Anterior cingulate cortex (tissue), 58 donors: ENCODE data around the gene RNF25.

ENCODE experiments used
- DNase-seq, 58 donors: peaks; one replicate each; lab custom pipeline; 2025; lab: John Stamatoyannopoulos, UW

The RNF25 gene, protein sequence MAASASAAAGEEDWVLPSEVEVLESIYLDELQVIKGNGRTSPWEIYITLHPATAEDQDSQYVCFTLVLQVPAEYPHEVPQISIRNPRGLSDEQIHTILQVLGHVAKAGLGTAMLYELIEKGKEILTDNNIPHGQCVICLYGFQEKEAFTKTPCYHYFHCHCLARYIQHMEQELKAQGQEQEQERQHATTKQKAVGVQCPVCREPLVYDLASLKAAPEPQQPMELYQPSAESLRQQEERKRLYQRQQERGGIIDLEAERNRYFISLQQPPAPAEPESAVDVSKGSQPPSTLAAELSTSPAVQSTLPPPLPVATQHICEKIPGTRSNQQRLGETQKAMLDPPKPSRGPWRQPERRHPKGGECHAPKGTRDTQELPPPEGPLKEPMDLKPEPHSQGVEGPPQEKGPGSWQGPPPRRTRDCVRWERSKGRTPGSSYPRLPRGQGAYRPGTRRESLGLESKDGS

DNA sequence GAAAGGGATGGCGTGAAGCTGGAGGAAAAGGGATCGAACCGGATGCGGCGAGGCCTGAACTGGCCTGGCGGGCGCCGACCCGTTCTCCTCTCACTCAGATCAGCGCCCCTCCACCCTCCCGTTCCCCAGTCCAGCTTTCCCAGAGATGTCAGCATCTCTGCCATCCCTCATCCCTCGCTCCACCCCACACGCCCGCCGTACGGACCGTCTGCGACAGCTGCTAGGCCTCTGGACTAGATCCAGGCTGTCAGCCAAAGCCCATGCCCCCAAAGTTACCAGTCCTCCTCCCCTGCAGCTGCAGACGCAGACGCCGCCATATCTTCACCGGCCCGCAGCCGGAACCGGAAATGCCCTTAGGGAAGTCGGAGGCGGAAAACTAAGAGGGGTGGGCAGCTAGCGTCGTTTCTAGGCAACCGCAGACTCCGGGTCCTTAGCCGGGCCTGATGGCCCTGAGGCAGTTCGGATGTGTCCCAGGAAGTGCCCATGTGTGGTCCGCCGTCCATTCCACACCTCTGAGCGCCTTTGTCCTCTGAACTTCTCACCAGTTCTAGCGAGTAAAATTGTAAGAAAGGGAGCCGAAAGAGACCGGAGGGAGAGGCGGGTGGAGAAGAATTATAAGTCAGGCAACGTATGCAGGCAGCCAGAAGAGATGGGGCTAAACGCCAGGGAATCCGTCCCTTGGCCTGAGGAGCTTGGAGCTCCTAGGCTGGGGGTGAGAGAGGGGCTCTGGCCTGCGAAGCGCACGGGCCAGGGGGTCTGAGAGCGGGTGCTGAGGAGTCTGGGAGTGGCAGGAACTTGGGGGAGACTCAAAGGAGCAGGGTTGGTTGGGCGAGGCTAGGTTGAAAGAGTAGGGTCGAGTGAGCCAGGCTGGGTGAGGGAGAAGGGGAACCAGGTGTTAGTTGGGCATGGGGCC lies at the start of gene RNF25, which contains the start of gene STK36:
Gene RNF25, minus strand, starts transcription at position 349 of the 913 bp plus-strand sequence. Its CDS starts 32 bp downstream, at position 317.
Gene STK36, plus strand, starts transcription at position 433 of the 913 bp plus-strand sequence. CDS start 744 bp downstream, outside the sequence.
- DNase-seq: peak; percentile 42 to 95 (median 84)

DNA sequence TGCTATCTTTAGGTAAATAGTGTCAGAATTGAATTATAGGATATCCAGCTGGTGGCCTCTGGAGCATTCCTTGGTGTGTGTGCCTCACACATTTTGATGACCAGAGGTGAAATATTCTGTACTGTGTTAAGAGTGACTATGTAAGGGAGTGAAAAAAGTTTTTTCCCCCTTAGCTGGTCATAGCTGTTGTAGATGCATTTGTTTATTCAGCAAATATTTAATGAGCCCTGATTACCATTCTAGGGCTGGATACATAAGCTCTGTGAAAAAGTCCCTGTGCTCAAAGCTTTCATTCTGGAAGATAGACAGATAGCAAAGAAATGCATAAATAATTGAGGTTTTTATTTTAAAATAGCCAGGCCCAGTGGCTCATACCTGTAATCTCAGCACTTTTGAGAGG lies 49.7 kb upstream of the RNF25 start:
- no peak for DNase-seq

DNA sequence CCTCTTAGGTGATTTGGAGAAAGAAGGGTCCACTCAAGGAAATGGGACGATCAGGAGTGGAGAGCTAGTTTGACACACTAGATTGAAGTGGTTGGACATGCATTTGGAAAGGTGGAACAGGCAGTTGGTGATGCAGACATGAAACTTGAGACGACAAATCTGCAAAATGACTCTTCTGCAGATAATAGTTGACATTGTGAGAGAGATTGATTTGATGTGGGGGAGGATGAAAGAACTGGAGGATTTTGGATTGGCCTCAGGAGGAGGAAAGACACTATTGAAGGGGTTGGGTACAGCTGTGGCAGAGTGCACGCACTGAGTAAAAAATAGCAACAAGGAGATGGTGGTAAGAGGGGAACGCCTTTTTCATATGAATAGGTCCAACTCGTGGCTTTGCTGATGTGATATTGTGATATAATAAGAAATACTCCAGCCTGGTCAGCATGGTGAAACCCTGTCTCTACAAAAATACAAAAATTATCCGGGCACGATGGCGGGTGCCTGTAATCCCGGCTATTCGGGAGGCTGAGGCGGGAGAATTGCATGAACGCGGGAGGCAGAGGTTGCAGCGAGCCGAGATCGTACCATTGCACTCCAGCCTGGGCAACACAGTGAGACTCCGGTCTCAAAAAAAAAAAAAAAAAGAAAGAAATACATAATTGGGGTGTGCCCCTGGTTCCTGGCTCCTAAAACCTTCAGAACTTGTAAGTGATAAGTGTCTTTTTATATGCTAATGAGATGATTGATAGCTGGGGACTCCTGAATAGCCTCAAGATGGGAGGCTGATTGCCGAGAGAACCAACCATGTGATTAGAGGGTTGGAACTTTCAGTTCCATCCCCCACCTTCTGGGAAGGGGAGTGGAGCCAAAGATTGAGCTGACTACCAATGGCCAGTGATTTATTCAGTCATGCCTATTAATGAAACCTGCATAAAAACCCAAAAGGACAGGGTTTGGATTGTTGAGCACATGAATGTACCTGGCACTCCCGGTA lies 48.5 kb upstream of the RNF25 start:
- no peak for DNase-seq

GRCh38 chr2:218719457-218719856 lies 47.7 kb upstream of the RNF25 start:
- DNase-seq: no peak

GRCh38 chr2:218718058-218718457 lies 46.3 kb upstream of the RNF25 start:
- DNase-seq: no peak

DNA sequence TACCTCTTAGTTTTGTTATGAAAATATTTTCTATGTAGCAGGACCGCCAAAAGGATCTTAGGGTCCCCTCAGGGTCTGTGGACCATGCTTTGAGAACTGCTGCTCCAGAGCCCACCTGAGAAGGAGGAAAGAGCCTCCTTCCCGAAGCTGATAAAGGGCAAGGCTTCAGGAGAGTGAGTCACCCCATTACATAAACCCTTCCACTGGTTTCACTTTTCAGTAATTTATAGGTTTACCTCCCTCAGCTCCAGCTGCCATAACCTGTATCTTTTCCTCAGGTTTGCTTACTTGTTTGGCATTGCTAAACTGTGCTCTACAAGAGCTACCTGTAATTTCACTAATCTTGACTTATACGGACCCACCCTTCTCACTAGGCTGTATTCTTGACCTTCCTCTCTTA lies 45.5 kb upstream of the RNF25 start:
- no peak for DNase-seq

- peak in 1 of 58 donors; percentile 49 for DNase-seq
Observed at GRCh38 chr2:218716070-218716469, 44.3 kb upstream of the RNF25 start.

GRCh38 chr2:218713922-218714321 lies 42.1 kb upstream of the RNF25 start:
- DNase-seq: no peak

DNA sequence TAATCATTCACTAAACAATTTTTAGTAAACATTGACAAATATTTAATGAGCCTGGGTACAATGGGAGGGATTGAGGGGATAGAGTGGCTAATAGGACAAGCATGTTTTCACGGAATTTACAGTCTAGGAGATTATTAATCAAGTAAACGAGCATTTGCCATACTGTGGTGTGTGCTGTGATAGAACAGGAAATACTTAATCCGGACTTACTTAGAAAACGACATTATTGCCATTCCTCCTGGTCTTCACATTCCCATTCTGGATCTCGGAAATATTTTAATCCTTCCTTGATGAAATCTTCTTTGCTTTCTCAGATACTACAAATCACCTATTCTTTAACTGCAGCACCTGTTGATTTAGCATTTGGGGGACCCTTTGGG lies 39.7 kb upstream of the RNF25 start:
- DNase-seq: no peak

- DNase-seq: peak; percentile 73 to 100 (median 97)
Observed at GRCh38 chr2:218710687-218711549, 39.1 kb upstream of the RNF25 start, which contains the start of gene TTLL4. Gene TTLL4, plus strand, starts transcription at chr2:218710835. Its CDS starts 26,842 bp downstream, at chr2:218737677.

GRCh38 chr2:218710334-218710686 lies 38.5 kb upstream of the RNF25 start:
- no peak for DNase-seq

- no peak for DNase-seq
Observed at GRCh38 chr2:218709908-218710307, 38.1 kb upstream of the RNF25 start.

- no peak for DNase-seq
Observed at GRCh38 chr2:218708086-218708485, 36.3 kb upstream of the RNF25 start.

- no peak for DNase-seq
Observed at GRCh38 chr2:218703341-218703740, 31.5 kb upstream of the RNF25 start.

GRCh38 chr2:218701806-218702205 lies 30.0 kb upstream of the RNF25 start:
- DNase-seq: peak in 33 of 58 donors; percentile 3 to 67 (median 22)

GRCh38 chr2:218698885-218699284 lies 27.1 kb upstream of the RNF25 start:
- no peak for DNase-seq

DNA sequence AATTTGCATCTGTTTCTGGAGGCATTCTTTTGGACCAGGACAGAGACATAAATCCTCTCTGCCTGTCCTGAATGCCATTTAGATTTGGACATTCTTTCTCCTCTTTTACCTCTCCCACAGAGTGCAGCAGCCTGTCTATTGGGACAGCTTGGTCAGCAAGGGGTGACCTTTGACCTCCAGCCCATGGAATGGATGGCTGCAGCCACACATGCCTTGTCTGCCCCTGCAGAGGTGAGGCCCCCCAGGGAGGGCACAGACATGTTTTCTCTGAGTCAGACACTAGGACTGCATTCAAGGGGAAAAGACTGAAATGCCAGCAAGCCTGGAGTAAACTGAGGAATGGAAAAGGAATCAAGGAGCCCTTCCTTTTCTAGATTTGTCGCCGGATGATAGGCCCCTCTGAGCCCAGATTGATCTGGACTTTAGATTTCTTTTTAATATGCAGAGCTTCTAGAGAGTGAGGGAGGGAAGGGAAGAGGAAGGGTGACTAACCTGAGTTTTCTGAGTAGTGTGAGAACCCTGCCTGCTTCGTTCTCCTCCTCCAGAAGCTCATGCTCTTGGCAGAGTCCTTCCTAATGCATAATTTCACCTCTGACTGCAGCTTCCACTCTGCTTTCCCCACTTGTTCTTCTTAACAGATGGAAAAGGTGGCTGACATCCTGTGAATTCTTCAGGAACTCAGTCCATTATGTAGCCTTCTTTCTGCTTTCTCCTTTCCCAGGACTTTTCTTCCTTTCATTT lies 22.8 kb upstream of the RNF25 start:
- DNase-seq: no peak

DNA sequence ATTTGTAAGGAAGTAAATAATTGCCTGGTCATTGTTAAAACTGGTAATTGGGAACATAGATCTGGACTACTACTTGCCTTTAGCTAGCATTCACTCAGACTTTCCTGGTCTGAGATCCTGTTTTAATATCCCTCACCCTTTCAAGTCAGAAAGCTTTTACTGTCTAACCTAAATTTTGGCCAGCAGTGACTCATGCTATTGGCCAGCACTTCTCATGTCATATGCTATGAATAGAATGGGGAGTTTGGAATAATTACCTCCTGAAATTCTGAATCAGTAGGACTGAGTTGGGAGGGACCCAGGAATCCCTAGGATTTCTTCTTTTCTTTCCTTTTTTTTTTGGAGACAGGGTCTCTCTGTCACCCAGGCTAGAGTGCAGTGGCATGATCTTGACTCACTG lies 19.4 kb upstream of the RNF25 start:
- DNase-seq: no peak
